ENCODE results near the gene OR6J1. TPM values are rescaled to one million over a fixed set of nuclear protein-coding genes. Genes with fewer than 3 reads are reported as not detected.
"Not testable (repeated sequence)": the region's sequence is repeated elsewhere in the genome, so short reads cannot be mapped to it uniquely, and the experiment has no call there.

Gene OR6J1
- total and polyA plus RNA-seq, 10 of the 15 experiments (the other 5 are each of a cell fraction or from before 2014, with no cell fraction given), result not detected

DNA sequence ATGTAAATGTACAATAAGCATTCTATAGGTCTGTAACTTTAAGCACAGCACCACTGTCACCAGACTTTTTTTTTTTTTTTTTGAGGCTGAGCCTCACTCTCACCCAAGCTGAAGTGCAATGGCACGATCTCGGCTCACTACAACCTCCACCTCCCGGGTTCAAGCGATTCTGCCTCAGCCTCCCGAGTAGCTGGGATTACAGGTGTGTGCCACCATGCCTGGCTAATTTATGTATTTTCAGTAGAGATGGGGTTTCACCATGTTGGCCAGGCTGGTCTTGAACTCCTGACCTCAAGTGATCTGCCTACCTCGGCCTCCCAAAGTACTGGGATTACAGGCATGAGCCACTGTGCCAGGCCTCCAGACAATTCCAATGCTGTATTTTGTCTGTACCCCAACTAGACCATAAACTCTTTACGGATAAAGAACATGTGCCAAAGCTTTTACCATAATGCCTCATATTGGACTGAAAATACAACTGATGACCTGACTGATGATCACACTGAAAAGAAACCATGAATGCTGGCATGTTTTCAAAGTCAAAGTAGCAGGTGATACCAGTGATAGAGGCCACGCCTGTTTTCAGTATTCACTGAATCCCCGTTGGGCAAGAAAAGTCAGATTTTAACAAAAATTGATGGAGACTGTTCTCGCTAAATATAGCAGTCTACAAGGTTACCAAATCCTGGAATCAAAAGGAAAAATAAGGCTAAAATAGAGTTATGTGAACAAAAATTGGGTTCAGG lies 56.3 kb downstream of the OR6J1 start:
- Histone ChIP-seq H3K27ac (ENCODE audit: control insufficient read depth, insufficient read depth) (peak overlapping the region; percentile 91), H3K4me2 (ENCODE audit: control insufficient read depth, insufficient read depth) (peak overlapping the region; percentile 91), H3K36me3 (ENCODE audit: control insufficient read depth in 2 of 2, insufficient read depth in 2 of 2, low read length in 1 of 2) (peaks cover 0 to 14% of the 10 kb centered on the region in 2 experiments; a peak in 1 of 4 replicates), H3K4me1 (ENCODE audit: control insufficient read depth, insufficient read depth, low read length) (peaks cover 29% of the 10 kb centered on the region), H3K79me2 (ENCODE audit: control insufficient read depth, insufficient read depth, low read length) (peaks cover 56% of the 10 kb centered on the region), H3K9ac (ENCODE audit: control insufficient read depth, insufficient read depth, low read length) (peak overlapping the region; percentile 96), H3K4me3 (peak overlapping the region; percentile 92)
- in situ Hi-C loops (cut with MboI); H4K20me1 ChIP-seq (ENCODE audit: control insufficient read depth, insufficient read depth); BruUV-seq (replicated peaks); DNase-seq (ENCODE audit: low read depth, low spot score); H2AFZ ChIP-seq (ENCODE audit: control insufficient read depth, low read depth, low read length); H3K9me3 ChIP-seq (replicated peaks; ENCODE audit: control insufficient read depth, insufficient read depth, low read length); H3K27me3 ChIP-seq (replicated peaks in 1 of 2; ENCODE audit: control insufficient read depth in 2 of 2, insufficient read depth in 2 of 2, low read length in 1 of 2); FAIRE-seq: not testable (repeated sequence)
- CTCF ChIA-PET, result interaction anchor here (0.6 to 6.4 kb wide), 8 partner anchors 12 to 356 kb away, joined by 3 to 58 read pairs (median 4); partner anchors contain the start of gene ABHD4
- ATAC-seq, result peak; percentile 34
- TF ChIP-seq MXI1 (IDR thresholded peaks at IDR 0.05; ENCODE audit: low read depth, low read length), result 0 out of 2 replicates have a peak, but pooled peaks have one; percentile 19
- SMC1A ChIA-PET (ENCODE audit: uncharacterized antibody, unreplicated experiment), result interaction anchor here (0.6 to 7.0 kb wide), 8 partner anchors 12 to 283 kb away, joined by 3 to 72 read pairs (median 7); partner anchors contain the start of genes ABHD4 and LRP10
- 35% methylated on average over 10 of the region's 10 CpGs for WGBS (ENCODE audit: insufficient coverage, insufficient replicate concordance, low lambda C conversion rate, missing lambda C conversion rate)
- intact Hi-C loops (cut with micrococcal nuclease; ENCODE audit: unreplicated experiment), result loop anchor here (5.0 kb wide), 3 partner anchors 64 to 179 kb away; partner anchors contain the start of gene OXA1L
- POLR2A ChIA-PET, result interaction anchor here (0.6 to 8.1 kb wide), 8 partner anchors 11 to 507 kb away, joined by 3 to 91 read pairs (median 4); partner anchors contain the start of genes ABHD4, ACIN1, C14orf119 and HAUS4
- RAD21 ChIA-PET (ENCODE audit: unreplicated experiment), result interaction anchor here (0.6 to 4.6 kb wide), 8 partner anchors 11 to 339 kb away, joined by 3 to 49 read pairs (median 9); partner anchors contain the start of genes ABHD4 and OXA1L

DNA sequence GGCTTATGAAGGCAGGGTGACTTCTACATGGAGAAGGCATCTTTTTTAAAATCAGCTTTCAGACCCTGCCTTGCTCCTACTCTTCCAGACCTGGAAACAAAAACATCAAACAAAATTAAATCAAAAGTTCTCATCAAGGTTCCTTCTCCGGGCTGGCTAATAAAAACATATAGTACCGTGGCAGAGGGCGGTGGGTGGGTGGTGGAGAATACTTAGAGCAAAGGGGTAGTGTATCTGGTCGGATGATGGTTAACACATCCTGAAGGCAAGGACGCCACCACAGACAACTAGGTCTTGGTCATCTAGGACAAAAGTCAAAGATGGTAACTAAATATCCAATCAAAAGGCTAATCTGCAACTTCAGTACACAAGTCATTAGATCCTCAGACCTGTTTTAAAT lies 56.9 kb downstream of the OR6J1 start:
- SMC1A ChIA-PET (ENCODE audit: uncharacterized antibody, unreplicated experiment), result interaction anchor here (1.4 to 7.0 kb wide), 3 partner anchors 12 to 17 kb away, joined by 4 to 72 read pairs (median 8); partner anchors contain the start of gene ABHD4
- no peaks in the 10 kb centered on the region for H3K9me3 ChIP-seq (replicated peaks; ENCODE audit: control insufficient read depth, insufficient read depth, low read length)
- peaks cover 0 to 14% of the 10 kb centered on the region in 2 experiments; a peak in 1 of 4 replicates for H3K36me3 ChIP-seq (ENCODE audit: control insufficient read depth in 2 of 2, insufficient read depth in 2 of 2, low read length in 1 of 2)
- RAD21 ChIA-PET (ENCODE audit: unreplicated experiment), result interaction anchor here (0.7 to 4.6 kb wide), 4 partner anchors 12 to 66 kb away, joined by 4 to 49 read pairs (median 23); partner anchors contain the start of gene ABHD4
- H3K27ac ChIP-seq (ENCODE audit: control insufficient read depth, insufficient read depth), result no peak overlapping the region
- FAIRE-seq, result no peak
- POLR2A ChIA-PET, result interaction anchor here (1.1 to 8.1 kb wide), 2 partner anchors 12 to 16 kb away, joined by 4 to 91 read pairs; partner anchors contain the start of gene ABHD4
- H3K4me2 ChIP-seq (ENCODE audit: control insufficient read depth, insufficient read depth), result peak overlapping the region; percentile 91
- 82% methylated on average over 5 of the region's 5 CpGs for WGBS (ENCODE audit: insufficient coverage, insufficient replicate concordance, low lambda C conversion rate, missing lambda C conversion rate)
- H3K4me1 ChIP-seq (ENCODE audit: control insufficient read depth, insufficient read depth, low read length), result peaks cover 29% of the 10 kb centered on the region
- peak overlapping the region; percentile 26; the same call in 1 of the 2 replicates for H3K9ac ChIP-seq (ENCODE audit: control insufficient read depth, insufficient read depth, low read length)
- H2AFZ ChIP-seq (ENCODE audit: control insufficient read depth, low read depth, low read length), result no peak overlapping the region
- in situ Hi-C loops (cut with MboI) (no loop called here), intact Hi-C loops (cut with micrococcal nuclease; ENCODE audit: unreplicated experiment) (loop anchor here (5.0 kb wide), 3 partner anchors 65 to 180 kb away; partner anchors contain the start of gene OXA1L)
- H3K79me2 ChIP-seq (ENCODE audit: control insufficient read depth, insufficient read depth, low read length), result peaks cover 57% of the 10 kb centered on the region
- H4K20me1 ChIP-seq (ENCODE audit: control insufficient read depth, insufficient read depth), result no peaks in the 10 kb centered on the region
- BruUV-seq (replicated peaks), result no TSS peak
- CTCF ChIA-PET, result interaction anchor here (1.3 to 6.4 kb wide), 4 partner anchors 12 to 209 kb away, joined by 3 to 58 read pairs (median 30); partner anchors contain the start of gene ABHD4
- ATAC-seq, result no peak
- H3K4me3 ChIP-seq, result peak overlapping the region; percentile 92
- DNase-seq (ENCODE audit: low read depth, low spot score), result no peak
- no peaks in the 10 kb centered on the region for H3K27me3 ChIP-seq (replicated peaks in 1 of 2; ENCODE audit: control insufficient read depth in 2 of 2, insufficient read depth in 2 of 2, low read length in 1 of 2)
- TF ChIP-seq RFX5 (IDR thresholded peaks at IDR 0.05; ENCODE audit: low read depth, low read length) (no peak), RB1 (IDR thresholded peaks at IDR 0.05; ENCODE audit: borderline replicate concordance) (no peak), KLF5 (IDR thresholded peaks at IDR 0.05; ENCODE audit: partially characterized antibody) (no peak), PAX5 (IDR thresholded peaks at IDR 0.05; ENCODE audit: borderline replicate concordance, low read depth, low read length) (no peak), MTA2 (IDR thresholded peaks at IDR 0.05; ENCODE audit: low read depth) (no peak), CBFB (IDR thresholded peaks at IDR 0.05; ENCODE audit: low read depth) (no peak), RBBP5 (conservative IDR thresholded peaks at IDR 0.05) (no peak), IRF3 (IDR thresholded peaks at IDR 0.05) (no peak), SUPT20H (IDR thresholded peaks at IDR 0.05; ENCODE audit: borderline replicate concordance, control insufficient read depth, low read depth, low read length) (no peak), MEF2B (IDR thresholded peaks at IDR 0.05; ENCODE audit: partially characterized antibody, poor library complexity, severe bottlenecking) (no peak), NR2C2 (IDR thresholded peaks at IDR 0.05; ENCODE audit: borderline replicate concordance, control insufficient read depth, insufficient read length, low read depth) (no peak), FOS (IDR thresholded peaks at IDR 0.05; ENCODE audit: borderline replicate concordance, extremely low read depth, insufficient read length) (no peak)
